ENCODE data around the gene GAK.

The GAK gene

DNA sequence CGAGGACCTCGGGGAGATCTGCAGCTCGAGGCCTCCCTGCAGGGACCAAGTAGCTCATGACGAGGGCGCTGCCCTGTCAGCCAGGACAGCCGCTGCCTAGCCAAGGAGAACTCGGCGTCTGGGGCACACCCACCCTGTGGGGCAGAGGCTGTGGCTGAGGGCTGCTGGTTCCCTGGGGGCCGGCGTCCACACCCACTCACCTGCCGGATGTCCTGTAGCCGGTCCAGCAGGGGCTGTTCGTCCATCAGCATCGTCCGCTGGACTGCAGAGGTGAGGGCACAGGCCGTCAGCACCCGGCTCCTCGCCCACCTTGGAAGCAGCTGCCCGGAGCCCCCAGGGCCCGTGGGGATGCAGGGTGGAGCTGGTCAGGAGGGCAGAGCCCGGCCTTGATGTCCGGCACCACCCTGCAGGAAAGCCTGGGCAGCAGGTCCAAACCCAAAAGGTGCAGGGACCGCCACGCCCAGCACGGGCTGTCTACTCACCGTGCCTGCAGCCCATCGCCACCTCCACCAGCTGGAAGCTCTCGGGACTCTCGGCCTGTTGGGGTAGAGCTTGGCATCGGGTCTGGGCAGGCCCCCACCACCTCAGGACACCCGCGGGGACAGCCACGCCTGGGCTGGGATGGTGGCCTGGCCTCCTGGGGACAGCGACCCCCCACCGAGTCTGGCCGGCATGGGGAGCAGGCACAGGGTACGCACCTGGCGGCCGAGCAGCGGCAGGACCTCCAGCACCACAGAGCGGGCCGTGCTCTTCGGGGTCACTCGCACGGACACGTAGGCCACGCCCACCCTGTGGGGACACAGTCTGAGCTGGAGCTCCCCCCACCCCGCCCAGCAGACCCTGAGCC, 34.4 kb upstream of the GAK start:
- Histone ChIP-seq H3K27ac (ENCODE audit: poor library complexity, severe bottlenecking) (no peak overlapping the region), H3K27me3 (ENCODE audit: insufficient read depth, poor library complexity, severe bottlenecking) (no peaks in the 10 kb centered on the region), H3K9me3 (ENCODE audit: severe bottlenecking) (no peaks in the 10 kb centered on the region), H3K36me3 (ENCODE audit: low read depth) (peaks cover 7% of the 10 kb centered on the region; the same call in 1 of the 2 replicates), H3K4me3 (ENCODE audit: severe bottlenecking) (no peak overlapping the region), H3K4me1 (ENCODE audit: insufficient read depth, poor library complexity, severe bottlenecking) (no peaks in the 10 kb centered on the region)
- TF ChIP-seq, protein P1, sequence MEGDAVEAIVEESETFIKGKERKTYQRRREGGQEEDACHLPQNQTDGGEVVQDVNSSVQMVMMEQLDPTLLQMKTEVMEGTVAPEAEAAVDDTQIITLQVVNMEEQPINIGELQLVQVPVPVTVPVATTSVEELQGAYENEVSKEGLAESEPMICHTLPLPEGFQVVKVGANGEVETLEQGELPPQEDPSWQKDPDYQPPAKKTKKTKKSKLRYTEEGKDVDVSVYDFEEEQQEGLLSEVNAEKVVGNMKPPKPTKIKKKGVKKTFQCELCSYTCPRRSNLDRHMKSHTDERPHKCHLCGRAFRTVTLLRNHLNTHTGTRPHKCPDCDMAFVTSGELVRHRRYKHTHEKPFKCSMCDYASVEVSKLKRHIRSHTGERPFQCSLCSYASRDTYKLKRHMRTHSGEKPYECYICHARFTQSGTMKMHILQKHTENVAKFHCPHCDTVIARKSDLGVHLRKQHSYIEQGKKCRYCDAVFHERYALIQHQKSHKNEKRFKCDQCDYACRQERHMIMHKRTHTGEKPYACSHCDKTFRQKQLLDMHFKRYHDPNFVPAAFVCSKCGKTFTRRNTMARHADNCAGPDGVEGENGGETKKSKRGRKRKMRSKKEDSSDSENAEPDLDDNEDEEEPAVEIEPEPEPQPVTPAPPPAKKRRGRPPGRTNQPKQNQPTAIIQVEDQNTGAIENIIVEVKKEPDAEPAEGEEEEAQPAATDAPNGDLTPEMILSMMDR (IDR thresholded peaks at IDR 0.05; ENCODE audit: poor library complexity, severe bottlenecking), result no peak
- ATAC-seq (ENCODE audit: low read depth) (no peak), DNase-seq (ENCODE audit: low spot score) (no peak)

DNA sequence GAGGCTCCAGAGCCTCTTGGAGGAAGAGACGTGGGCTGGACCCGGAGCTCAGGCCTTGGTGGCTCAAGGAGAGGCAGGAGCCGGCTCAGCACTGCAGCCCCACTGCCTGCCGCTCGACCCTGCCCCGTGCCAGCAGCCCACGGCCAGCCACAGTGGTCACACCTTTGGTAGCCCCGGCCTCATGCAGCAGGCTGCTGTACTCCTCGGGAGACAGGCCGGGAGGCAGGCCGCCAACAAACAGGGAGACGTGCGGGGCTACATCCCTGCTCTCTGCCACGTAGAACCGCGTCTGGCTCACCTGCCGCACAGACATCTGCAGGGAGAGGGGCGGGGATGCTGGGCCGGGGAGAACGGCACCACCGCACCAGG, 33.6 kb upstream of the GAK start:
- Histone ChIP-seq H3K9me3 (ENCODE audit: severe bottlenecking) (no peaks in the 10 kb centered on the region), H3K27ac (ENCODE audit: poor library complexity, severe bottlenecking) (no peak overlapping the region), H3K4me1 (ENCODE audit: insufficient read depth, poor library complexity, severe bottlenecking) (no peaks in the 10 kb centered on the region), H3K27me3 (ENCODE audit: insufficient read depth, poor library complexity, severe bottlenecking) (no peaks in the 10 kb centered on the region), H3K4me3 (ENCODE audit: severe bottlenecking) (no peak overlapping the region), H3K36me3 (ENCODE audit: low read depth) (peaks cover 7% of the 10 kb centered on the region; the same call in 1 of the 2 replicates)
- ATAC-seq (ENCODE audit: low read depth) (no peak), DNase-seq (ENCODE audit: low spot score) (no peak)
- TF ChIP-seq, protein P1 (IDR thresholded peaks at IDR 0.05; ENCODE audit: poor library complexity, severe bottlenecking), result no peak

DNA sequence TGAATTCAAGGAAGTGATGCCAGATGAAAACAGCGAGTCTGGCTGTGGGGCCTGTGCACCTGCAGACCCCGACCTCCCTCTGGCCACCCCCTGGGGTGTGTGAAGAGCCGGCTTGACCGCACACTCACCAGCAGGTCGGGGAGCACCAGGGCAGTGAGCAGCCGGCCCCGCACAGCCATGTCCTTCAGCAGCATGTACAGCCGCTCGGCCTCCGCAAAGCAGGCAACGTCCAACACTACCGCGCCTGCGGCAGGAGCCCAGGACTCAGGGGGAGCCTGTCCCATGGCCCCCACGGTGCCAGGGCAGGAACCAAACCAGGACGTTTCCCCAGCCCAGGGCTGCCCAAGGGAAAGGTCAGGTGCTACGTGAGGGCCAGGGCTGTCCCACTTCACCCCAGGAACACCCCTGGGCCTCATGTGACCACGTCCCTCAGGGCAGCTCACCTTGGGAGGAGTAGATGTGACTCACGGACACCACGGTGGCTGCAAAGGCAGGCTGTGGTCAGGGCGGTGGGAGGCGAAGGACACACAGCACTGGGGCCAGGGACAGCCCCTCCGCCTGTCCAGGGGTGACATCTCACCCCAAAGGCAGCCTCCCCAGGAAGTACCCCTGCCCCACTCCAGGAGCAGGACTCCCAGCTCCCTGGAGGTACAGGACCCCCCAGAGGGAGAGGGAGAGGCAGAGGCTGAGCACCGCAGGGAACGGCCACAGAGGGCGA, 33.1 kb upstream of the GAK start:
- Histone ChIP-seq H3K4me3 (ENCODE audit: severe bottlenecking) (no peak overlapping the region), H3K27ac (ENCODE audit: poor library complexity, severe bottlenecking) (no peak overlapping the region), H3K36me3 (ENCODE audit: low read depth) (peaks cover 7% of the 10 kb centered on the region; the same call in 1 of the 2 replicates), H3K9me3 (ENCODE audit: severe bottlenecking) (no peaks in the 10 kb centered on the region), H3K27me3 (ENCODE audit: insufficient read depth, poor library complexity, severe bottlenecking) (no peaks in the 10 kb centered on the region), H3K4me1 (ENCODE audit: insufficient read depth, poor library complexity, severe bottlenecking) (no peaks in the 10 kb centered on the region)
- no peak for DNase-seq (ENCODE audit: low spot score)
- ATAC-seq (ENCODE audit: low read depth), result no peak
- TF ChIP-seq, protein P1 (IDR thresholded peaks at IDR 0.05; ENCODE audit: poor library complexity, severe bottlenecking), result no peak

DNA sequence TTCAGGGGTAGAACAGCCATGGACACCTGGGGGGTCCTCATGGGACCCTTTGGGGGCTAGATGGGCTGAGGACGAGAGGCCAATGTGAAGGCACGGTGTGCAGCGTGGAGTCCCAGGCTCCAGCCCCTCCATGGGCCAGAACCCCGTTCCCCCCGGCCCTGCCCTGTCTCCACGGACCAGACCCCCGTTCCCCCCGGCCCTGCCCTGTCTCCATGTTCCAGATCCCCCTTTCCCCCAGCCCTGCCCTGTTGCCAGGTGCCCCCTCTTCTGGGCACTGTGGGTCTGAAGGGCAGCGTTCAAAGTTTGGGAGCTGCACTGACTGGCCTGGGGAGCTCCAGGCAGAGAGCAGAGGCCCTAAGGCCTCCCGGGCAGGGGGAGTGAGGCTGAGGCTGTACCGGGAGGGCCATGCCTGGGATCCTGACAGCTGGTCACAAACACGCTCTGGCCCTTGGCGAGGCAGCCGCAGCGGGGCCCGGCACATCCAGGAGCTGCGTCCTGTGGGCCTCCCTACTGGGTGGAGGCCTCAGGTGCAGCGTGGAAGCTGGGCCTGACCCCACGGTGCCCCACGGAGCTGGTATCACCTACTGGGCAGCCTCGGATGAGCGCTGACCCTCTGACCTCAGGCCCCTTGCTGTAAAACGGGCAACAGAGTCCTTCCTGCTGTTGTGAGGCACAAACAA, 32.4 kb upstream of the GAK start:
- Histone ChIP-seq H3K4me3 (ENCODE audit: severe bottlenecking) (no peak overlapping the region), H3K9me3 (ENCODE audit: severe bottlenecking) (no peaks in the 10 kb centered on the region), H3K27me3 (ENCODE audit: insufficient read depth, poor library complexity, severe bottlenecking) (no peaks in the 10 kb centered on the region), H3K27ac (ENCODE audit: poor library complexity, severe bottlenecking) (no peak overlapping the region), H3K4me1 (ENCODE audit: insufficient read depth, poor library complexity, severe bottlenecking) (no peaks in the 10 kb centered on the region), H3K36me3 (ENCODE audit: low read depth) (peaks cover 7% of the 10 kb centered on the region; the same call in 1 of the 2 replicates)
- TF ChIP-seq, protein P1 (IDR thresholded peaks at IDR 0.05; ENCODE audit: poor library complexity, severe bottlenecking), result no peak
- DNase-seq (ENCODE audit: low spot score), result no peak
- ATAC-seq (ENCODE audit: low read depth), result no peak

Measured in RWPE2 (cell line).